ENCODE data around the gene R3HDML.
A peak's percentile ranks its signal among the peaks of the same experiment; 100 is the strongest.
"Not testable (repeated sequence)": the region's sequence is repeated elsewhere in the genome, so short reads cannot be mapped to it uniquely, and the experiment has no call there.

R3HDML gene

GRCh38 chr20:44336725-44337380 is at the start of gene R3HDML:
Gene R3HDML (plus strand): TSS chr20:44337043. CDS start chr20:44337158, 115 bp downstream.
- DNase-seq: no peak

- DNase-seq: no peak
Observed at GRCh38 chr20:44287272-44288097, 49.4 kb upstream of the R3HDML start.

GRCh38 chr20:44288252-44288651 is 48.6 kb upstream of the R3HDML start:
- no peak for DNase-seq

GRCh38 chr20:44291754-44292153 is 45.1 kb upstream of the R3HDML start:
- DNase-seq: no peak

GRCh38 chr20:44296011-44296410 is 40.8 kb upstream of the R3HDML start:
- DNase-seq: no peak

GRCh38 chr20:44297721-44298120 is 39.1 kb upstream of the R3HDML start:
- DNase-seq: no peak

- DNase-seq: not testable (repeated sequence)
Observed at GRCh38 chr20:44299011-44299535, 37.8 kb upstream of the R3HDML start.

- DNase-seq: no peak
Observed at GRCh38 chr20:44301285-44301684, 35.6 kb upstream of the R3HDML start.

- no peak for DNase-seq
Observed at GRCh38 chr20:44302026-44302669, 34.7 kb upstream of the R3HDML start.

GRCh38 chr20:44302736-44303135 is 34.1 kb upstream of the R3HDML start:
- DNase-seq: no peak

- DNase-seq: no peak
Observed at GRCh38 chr20:44304383-44304782, 32.5 kb upstream of the R3HDML start.

- DNase-seq: no peak
Observed at GRCh38 chr20:44306927-44307326, 29.9 kb upstream of the R3HDML start.

GRCh38 chr20:44309763-44310663 is 26.8 kb upstream of the R3HDML start:
- no peak for DNase-seq

GRCh38 chr20:44310664-44311639 is 25.9 kb upstream of the R3HDML start, which contains the start of gene FITM2:
Gene FITM2 (minus strand): TSS chr20:44311202. CDS start chr20:44311148, 54 bp downstream.
- DNase-seq: peak; percentile 91

GRCh38 chr20:44314870-44315269 is 22.0 kb upstream of the R3HDML start:
- DNase-seq: no peak

- DNase-seq: no peak
Observed at GRCh38 chr20:44319839-44320422, 16.9 kb upstream of the R3HDML start.

- DNase-seq: peak; percentile 10
Observed at GRCh38 chr20:44324343-44324742, 12.5 kb upstream of the R3HDML start.

GRCh38 chr20:44326391-44327159 is 10.3 kb upstream of the R3HDML start:
- no peak for DNase-seq

- not testable (repeated sequence) for DNase-seq
Observed at GRCh38 chr20:44327748-44328147, 9.1 kb upstream of the R3HDML start.

GRCh38 chr20:44328428-44328827 is 8.4 kb upstream of the R3HDML start:
- no peak for DNase-seq
